Cardiac fibroblast (primary cell): ENCODE measurements around the gene CNTNAP5.

Source experiments
- DNase-seq, 2 donors: peaks; one replicate each; pipeline versions ENCODE4 v3.0.0 to v3.0.0-alpha.2; 2010; ENCODE audit warnings: low read depth in 2 of 2
- H3K4me3 ChIP-seq, 2 donors: replicated peaks in 1 of 2; 1 replicate in 1 of 2; 2 replicates in 1 of 2; pipeline ENCODE4 v1.5.1; 2011; ENCODE audit warnings: low read depth in 2 of 2, low read length in 2 of 2, mild to moderate bottlenecking in 2 of 2, moderate library complexity in 1 of 2
- CTCF ChIP-seq: IDR thresholded peaks from one replicate; pipeline ENCODE4 v1.5.1; 2011; ENCODE audit warnings: low read depth, mild to moderate bottlenecking, low read length, inconsistent platforms

The CNTNAP5 gene

DNA sequence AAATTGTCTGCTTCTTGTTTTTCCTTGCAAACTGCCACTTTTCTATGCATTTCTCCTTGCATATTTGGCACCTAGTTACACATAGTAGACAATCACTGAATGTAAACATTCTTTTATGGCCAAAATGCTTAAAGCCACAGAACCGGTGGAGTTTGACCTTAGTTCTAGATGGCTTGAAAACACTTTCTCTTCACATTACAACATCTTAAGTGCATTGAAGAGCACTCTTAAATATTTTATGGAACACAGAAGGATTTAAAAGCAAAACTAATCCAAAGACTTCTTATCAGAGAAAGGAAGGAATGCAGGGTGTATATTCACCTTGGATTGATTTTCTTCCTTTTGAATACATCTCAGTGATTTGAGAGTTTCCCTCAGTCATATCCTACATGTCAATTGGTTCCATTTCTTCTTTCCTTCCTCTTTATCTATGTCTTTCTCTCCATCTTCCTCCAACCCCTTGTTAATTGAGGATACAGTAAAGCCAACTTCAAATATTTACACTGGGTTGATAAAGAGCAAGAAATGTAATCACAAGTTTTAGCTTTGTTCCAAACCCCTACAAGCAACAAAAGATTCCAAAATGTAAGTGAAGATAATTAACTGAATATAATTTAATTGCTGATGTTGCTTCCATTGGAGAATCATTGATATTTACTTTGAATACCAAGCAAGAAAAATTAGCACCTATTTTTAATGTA is 548.0 kb downstream of the CNTNAP5 start:
- TF ChIP-seq CTCF = no peak
- H3K4me3 ChIP-seq = no peak overlapping the region
- DNase-seq = no peak

DNA sequence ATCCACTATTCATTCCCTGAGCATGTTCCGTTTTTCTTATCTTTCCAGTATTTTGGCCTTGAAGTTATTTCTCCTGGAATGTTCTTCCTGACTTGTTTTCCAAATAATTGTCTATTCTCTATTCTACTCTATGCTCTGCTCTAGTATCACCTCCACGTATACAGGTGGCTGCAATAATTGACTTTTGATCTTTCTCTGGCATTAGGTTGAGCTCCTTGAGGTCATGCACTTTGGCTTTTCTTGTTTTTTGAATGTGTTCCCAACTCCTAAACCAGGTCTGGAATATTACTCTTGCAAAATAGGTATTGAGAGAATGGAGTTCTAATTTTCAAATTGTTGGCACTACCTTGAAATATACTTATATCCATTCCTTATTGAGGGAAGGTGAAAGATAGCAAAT is 550.4 kb downstream of the CNTNAP5 start:
- H3K4me3 ChIP-seq = no peak overlapping the region
- DNase-seq = no peak
- no peak for TF ChIP-seq CTCF

- no peak for DNase-seq
- H3K4me3 ChIP-seq = no peak overlapping the region
- no peak for TF ChIP-seq CTCF
Observed at GRCh38 chr2:124580263-124580662, 555.2 kb downstream of the CNTNAP5 start.

GRCh38 chr2:124582387-124582786 is 557.3 kb downstream of the CNTNAP5 start:
- no peak for DNase-seq
- no peak for TF ChIP-seq CTCF
- no peak overlapping the region for H3K4me3 ChIP-seq

DNA sequence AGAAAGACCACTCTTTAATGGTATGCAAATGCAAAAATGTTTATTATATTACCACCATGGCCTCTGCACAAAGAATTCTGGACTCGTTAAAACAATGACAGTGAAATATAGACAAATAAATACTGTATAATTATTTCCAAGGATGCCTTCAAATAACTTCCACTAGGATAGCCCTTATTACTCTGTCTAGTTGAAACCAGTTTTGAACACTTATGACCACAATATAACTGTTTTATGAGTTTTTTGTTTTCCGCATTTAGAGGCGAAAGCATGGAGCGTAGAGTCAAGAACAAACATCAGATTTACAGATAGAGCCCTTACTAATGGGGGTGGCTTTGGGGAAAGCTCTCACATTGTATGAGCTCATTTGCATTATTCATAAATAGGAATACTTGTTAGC is 559.5 kb downstream of the CNTNAP5 start:
- no peak for DNase-seq
- H3K4me3 ChIP-seq = no peak overlapping the region
- no peak for TF ChIP-seq CTCF

GRCh38 chr2:124585277-124585676 is 560.2 kb downstream of the CNTNAP5 start:
- no peak for TF ChIP-seq CTCF
- H3K4me3 ChIP-seq = no peak overlapping the region
- no peak for DNase-seq

DNA sequence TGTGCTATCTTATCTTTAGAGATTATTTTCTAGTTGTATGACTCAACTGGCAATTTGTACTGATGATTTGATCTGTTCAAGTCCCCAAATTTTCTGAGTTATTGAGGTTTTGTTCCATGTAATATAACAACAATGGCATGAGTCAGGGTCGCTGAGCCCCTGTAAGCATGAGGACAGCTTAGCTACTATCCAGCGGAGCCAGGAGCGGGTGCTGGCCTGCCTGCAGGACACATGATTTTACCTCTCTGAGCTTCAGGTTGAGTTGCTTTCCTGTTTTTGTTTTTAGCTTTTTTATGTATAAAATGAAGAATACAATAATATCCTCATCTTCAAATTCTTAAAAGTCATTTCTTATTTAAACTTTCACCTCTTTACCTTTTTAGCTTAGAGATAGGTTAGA is 561.1 kb downstream of the CNTNAP5 start:
- DNase-seq = no peak
- no peak for TF ChIP-seq CTCF
- no peak overlapping the region for H3K4me3 ChIP-seq
